ENCODE measurements around the gene SESTD1. TPM values are rescaled to one million over a fixed set of nuclear protein-coding genes. Genes with fewer than 3 reads are reported as not detected.

The SESTD1 gene
- total and polyA plus RNA-seq, 2 of the 8 experiments (the other 6 are each of a cell fraction or from before 2014, with no cell fraction given): 5.2 to 49.6 TPM

GRCh38 chr2:179171371-179171770 is 93.3 kb downstream of the SESTD1 start (continued):
- no peak for TF ChIP-seq CEBPB (IDR thresholded peaks at IDR 0.05; ENCODE audit: low read depth, low read length)
- TF ChIP-seq KDM1A (IDR thresholded peaks at IDR 0.05; ENCODE audit: borderline replicate concordance, low read length): no peak
- TF ChIP-seq GABPA (IDR thresholded peaks at IDR 0.05; ENCODE audit: borderline replicate concordance, insufficient read depth, low read length): no peak
